NCI-H82 (cell line): ENCODE measurements around the gene PLPP4.

Source experiments
- DNase-seq: peaks from one replicate; lab custom pipeline; 2025; lab: John Stamatoyannopoulos, UW

The PLPP4 gene

GRCh38 chr10:120456626-120457430 lies at the start of gene PLPP4:
TSS of gene PLPP4 (plus strand) at chr10:120457227. CDS start at chr10:120457306, 79 bp downstream.
- peak; percentile 75 for DNase-seq

- no peak for DNase-seq
These were observed 47.2 kb upstream of the PLPP4 start for GRCh38 chr10:120409816-120410215.

GRCh38 chr10:120414946-120415345 lies 42.1 kb upstream of the PLPP4 start:
- DNase-seq, result no peak

- no peak for DNase-seq
These were observed 41.2 kb upstream of the PLPP4 start for GRCh38 chr10:120415709-120416330.

- no peak for DNase-seq
These were observed 36.6 kb upstream of the PLPP4 start for GRCh38 chr10:120420421-120420820.

- no peak for DNase-seq
These were observed 35.8 kb upstream of the PLPP4 start for GRCh38 chr10:120421250-120421649.

- no peak for DNase-seq
These were observed 34.6 kb upstream of the PLPP4 start for GRCh38 chr10:120422457-120422856.

GRCh38 chr10:120423431-120424197 lies 33.4 kb upstream of the PLPP4 start:
- peak; percentile 73 for DNase-seq

GRCh38 chr10:120424198-120424464 lies 32.9 kb upstream of the PLPP4 start:
- no peak for DNase-seq

- no peak for DNase-seq
These were observed 30.7 kb upstream of the PLPP4 start for GRCh38 chr10:120426306-120426705.

- no peak for DNase-seq
These were observed 28.3 kb upstream of the PLPP4 start for GRCh38 chr10:120428754-120429153.

- no peak for DNase-seq
These were observed 27.6 kb upstream of the PLPP4 start for GRCh38 chr10:120429395-120429794.

- DNase-seq, result peak; percentile 41
These were observed 25.8 kb upstream of the PLPP4 start for GRCh38 chr10:120431251-120431651.

- DNase-seq, result no peak
These were observed 24.8 kb upstream of the PLPP4 start for GRCh38 chr10:120432209-120432608.

- peak; percentile 49 for DNase-seq
These were observed 23.9 kb upstream of the PLPP4 start for GRCh38 chr10:120433141-120433540.

GRCh38 chr10:120436439-120437112 lies 20.5 kb upstream of the PLPP4 start:
- peak; percentile 79 for DNase-seq

GRCh38 chr10:120437541-120437940 lies 19.5 kb upstream of the PLPP4 start:
- no peak for DNase-seq

- DNase-seq, result no peak
These were observed 5.1 kb upstream of the PLPP4 start for GRCh38 chr10:120451968-120452367.

GRCh38 chr10:120453319-120453718 lies 3.7 kb upstream of the PLPP4 start:
- no peak for DNase-seq

- DNase-seq, result peak; percentile 29
These were observed 3.1 kb upstream of the PLPP4 start for GRCh38 chr10:120453886-120454285.

- no peak for DNase-seq
These were observed 2.0 kb upstream of the PLPP4 start for GRCh38 chr10:120455004-120455403.

- no peak for DNase-seq
These were observed 1.4 kb upstream of the PLPP4 start for GRCh38 chr10:120455606-120456005.
